Adrenal gland (tissue), 5 donors: Measurements from ENCODE around the gene PTPRN.

Source experiments
- CTCF ChIP-seq, 6 experiments: fragments of 450-650 bp in 4 of 6; fragments of 200-600 bp in 2 of 6; sonication (generic) in 1 of 6; IDR thresholded peaks; 1 replicate in 5 of 6; 2 replicates in 1 of 6; pipeline versions ENCODE4 v1.5.1 to v1.8.0; 2016 to 2021; ENCODE audit warnings: antibody characterized with exemption in 6 of 6, mild to moderate bottlenecking in 2 of 6, moderate library complexity in 1 of 6
- POLR2A ChIP-seq, 2 donors: fragments of 450-650 bp; IDR thresholded peaks; one replicate each; pipeline ENCODE4 v1.6.1; 2017; ENCODE audit warnings: antibody characterized with exemption in 2 of 2, mild to moderate bottlenecking in 2 of 2, moderate library complexity in 1 of 2
- donor health status: DM: no; HTN: no; CAD: no.

GRCh38 chr2:219352448-219353023, 43.3 kb upstream of the PTPRN start:
- TF ChIP-seq CTCF (IDR thresholded peaks at IDR 0.05) (peak; percentile 27 to 70 (median 54)), POLR2A (IDR thresholded peaks at IDR 0.05) (no peak)
